HG03521 (cell line): ENCODE results near the gene SWAP70.

ENCODE experiments used
- ATAC-seq: cut with Tn5 transposase; IDR thresholded peaks from one replicate; pipeline ENCODE4 v1.9.1; 2021; ENCODE audit warnings: mild to moderate bottlenecking, moderate library complexity; ENCODE audit not compliant: unreplicated experiment

SWAP70 gene

GRCh38 chr11:9651481-9651880 is 12.4 kb upstream of the SWAP70 start:
- no peak for ATAC-seq

DNA sequence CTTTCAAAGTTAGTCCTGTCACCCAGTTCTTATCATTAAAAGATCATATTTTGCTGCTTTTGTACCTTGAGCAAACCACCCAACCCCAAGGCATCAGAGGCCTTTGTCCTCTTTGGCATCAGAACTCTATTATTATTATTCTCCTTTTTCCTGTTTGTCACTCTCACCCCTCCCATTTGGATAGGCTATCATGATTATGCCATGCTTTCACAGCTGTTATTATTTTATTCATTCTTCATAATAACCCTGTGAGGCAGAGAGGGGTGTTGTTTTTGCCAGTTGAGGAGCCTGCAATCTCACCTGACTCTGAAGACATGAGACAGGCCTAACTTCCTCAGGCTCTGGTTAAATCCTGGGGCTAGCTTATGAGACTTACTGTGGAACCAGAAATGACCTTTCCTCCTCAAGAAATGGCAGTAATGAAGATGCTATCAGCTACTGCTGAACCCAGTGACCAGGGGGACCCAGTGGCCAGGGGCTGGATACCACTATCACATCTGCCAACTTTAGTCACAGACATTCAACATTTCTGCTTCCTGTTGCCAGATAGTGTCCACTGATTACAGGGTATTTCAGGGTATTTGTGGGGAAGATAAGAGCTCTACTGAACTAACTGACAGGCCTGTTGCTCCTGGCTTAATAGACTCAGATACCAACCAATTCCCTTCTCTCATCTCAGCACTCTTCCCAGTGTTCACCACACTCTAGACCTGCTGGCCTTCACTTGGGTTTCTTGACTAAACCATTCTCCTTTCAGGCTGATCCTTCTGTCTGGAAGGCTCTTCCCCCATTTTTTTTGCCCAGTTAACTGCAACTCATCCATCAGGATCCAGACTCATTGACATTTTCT is 11.8 kb upstream of the SWAP70 start:
- ATAC-seq, result no peak

- no peak for ATAC-seq
These were observed 10.0 kb upstream of the SWAP70 start for GRCh38 chr11:9653871-9654270.

DNA sequence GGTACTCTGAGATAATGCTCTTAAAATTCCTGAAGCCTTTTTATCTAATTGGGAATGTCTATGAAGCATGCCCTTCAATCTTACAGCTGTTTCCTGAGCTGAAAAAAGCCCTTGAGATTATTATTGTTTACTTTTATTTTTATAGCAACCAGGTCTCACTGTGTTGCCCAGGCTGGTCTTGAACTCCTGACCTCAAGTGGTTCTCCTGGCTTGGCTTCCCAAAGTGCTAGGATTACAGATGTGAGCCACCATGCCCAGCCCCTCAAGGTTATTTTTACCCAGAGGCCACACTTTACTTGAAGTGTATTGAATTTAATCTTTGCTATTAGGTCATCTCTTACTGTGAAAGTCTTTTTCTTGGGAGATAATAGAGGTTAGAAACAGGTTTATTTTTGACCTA is 7.0 kb upstream of the SWAP70 start:
- no peak for ATAC-seq

DNA sequence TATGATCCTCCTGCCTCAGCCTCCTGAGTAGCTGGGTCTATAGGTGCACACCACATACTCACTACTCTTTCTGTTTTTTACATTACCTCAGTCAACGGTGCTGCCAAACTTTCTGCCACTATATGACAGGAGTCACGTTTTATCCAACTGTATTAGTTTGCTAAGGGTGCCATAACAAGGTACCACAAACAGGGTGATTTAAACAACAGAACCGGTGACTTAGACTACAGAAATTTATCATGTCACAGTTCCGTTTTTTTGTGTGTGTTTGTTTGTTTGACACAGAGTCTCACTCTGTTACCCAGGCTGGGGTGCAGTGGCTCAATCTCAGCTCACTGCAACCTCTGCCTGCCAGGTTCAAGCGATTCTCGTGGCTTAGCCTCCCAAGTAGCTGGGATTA is 6.3 kb upstream of the SWAP70 start:
- ATAC-seq, result no peak

- no peak for ATAC-seq
These were observed 3.0 kb upstream of the SWAP70 start for GRCh38 chr11:9660886-9661285.

DNA sequence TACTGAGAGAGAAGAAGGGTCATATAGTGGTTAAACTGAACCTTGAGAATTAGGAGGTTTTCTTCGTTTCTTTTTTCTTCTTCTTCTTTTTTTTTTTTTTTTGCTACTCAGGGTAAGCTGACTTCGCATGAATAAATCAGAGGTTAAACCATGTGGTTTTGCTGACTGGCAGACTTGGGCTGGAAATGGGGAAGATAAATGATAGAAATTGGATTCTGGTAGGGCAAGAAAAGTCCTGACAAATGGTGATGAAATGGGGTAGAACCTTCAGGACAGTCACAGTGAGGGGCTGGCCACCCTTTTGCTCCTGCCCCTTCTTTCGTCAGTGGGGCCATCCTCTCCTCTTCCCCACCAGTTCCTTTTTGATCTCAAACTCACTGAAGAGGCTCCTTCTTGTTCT is 1.6 kb upstream of the SWAP70 start:
- no peak for ATAC-seq

GRCh38 chr11:9664276-9665171 is 647 bp downstream of the SWAP70 start:
- peak; percentile 37 for ATAC-seq

DNA sequence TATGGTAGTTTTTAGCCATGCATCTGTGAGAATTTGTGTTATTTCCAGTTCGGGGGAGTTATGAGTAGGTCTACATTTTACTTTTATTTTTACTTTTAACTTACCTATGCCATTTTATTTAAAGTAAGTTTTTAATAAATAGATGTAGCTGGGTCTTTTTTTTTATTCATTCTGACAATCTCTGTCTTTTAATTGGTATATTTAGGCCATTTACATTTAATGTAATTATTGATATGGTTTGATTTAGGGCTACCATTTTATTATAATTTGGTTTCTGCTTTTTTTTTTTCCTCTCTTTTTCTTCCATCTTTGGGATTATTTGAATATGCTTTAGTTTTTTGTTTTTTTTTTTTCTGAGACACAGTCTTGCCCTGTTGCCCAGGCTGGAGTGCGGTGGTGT is 1.9 kb downstream of the SWAP70 start:
- no peak for ATAC-seq

- ATAC-seq, result no peak
These were observed 6.1 kb downstream of the SWAP70 start for GRCh38 chr11:9669954-9670353.

DNA sequence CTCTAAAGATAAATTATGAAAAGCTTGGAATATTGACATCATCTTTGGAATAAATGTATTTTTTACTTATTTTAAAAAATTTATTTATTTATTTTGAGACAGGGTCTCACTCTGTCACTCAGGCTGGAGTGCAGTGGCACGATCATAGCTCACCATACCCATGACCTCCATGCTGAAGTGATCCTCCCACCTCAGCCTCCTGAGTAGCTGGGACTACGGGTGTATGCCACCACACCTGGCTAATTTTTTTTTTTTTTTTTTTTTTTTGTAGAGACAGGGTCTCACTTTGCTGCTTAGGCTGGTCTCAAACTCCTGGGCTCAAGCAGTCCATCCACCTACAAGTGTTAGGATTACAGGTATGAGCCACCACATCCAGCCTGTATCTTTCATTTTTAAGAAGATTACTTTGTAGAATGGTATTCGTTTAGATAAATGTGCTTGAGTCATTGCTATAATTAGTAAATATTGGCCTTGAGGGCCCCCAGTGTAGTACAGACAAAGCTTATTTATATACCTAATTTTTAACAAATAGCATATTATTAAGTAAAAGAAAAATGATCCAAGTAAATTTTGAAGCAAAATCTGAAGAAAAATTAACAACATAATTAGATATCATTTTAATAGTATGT is 8.5 kb downstream of the SWAP70 start:
- ATAC-seq, result no peak

- ATAC-seq, result no peak
These were observed 9.0 kb downstream of the SWAP70 start for GRCh38 chr11:9672918-9673317.

- no peak for ATAC-seq
These were observed 11.8 kb downstream of the SWAP70 start for GRCh38 chr11:9675691-9676090.

DNA sequence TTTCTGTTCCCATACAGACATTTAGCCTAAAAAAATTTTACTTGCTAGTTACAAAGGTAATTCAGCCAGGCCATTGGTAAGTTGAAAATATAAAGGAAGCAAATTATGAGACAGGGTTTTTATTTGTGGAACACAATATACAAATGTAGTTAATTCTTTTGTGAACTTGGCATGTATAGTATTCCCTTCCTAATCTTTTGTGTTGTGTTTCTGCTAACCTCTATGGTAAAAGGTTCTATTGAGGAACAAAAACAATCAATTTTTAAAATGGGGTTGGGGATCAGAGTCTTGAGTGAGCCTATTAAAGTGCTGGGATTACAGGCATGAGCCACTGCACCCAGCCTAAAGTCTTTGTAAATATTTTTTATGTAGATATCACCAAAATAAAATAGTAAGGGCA is 14.1 kb downstream of the SWAP70 start:
- ATAC-seq, result no peak

GRCh38 chr11:9678576-9678975 is 14.7 kb downstream of the SWAP70 start:
- ATAC-seq, result no peak

GRCh38 chr11:9680028-9680427 is 16.2 kb downstream of the SWAP70 start:
- ATAC-seq, result no peak

- no peak for ATAC-seq
These were observed 17.9 kb downstream of the SWAP70 start for GRCh38 chr11:9681583-9682372.

- no peak for ATAC-seq
These were observed 24.0 kb downstream of the SWAP70 start for GRCh38 chr11:9687711-9688477.

GRCh38 chr11:9688716-9689511 is 25.0 kb downstream of the SWAP70 start:
- ATAC-seq, result peak; percentile 69
